IMR-90 (cell line): Measurements from ENCODE around the gene HTR1E. TPM values are rescaled to one million over a fixed set of nuclear protein-coding genes. Genes with fewer than 3 reads are reported as not detected.

ENCODE experiments used
- ATAC-seq: fragments of 200-7000 bp; cut with Tn5 transposase; 2 replicates; pipeline ENCODE4 v1.9.1; 2020; ENCODE audit warnings: low read depth, mild to moderate bottlenecking, moderate library complexity
- BruUV-seq: library from RNA; stranded (reverse); fragments of 400-500 nt; replicated peaks from 2 replicates; lab custom pipeline; 2021; lab: Mats Ljungman, UMichigan
- CTCF ChIA-PET: fragments of 300-600 bp; formaldehyde crosslinking; extraction: SDS; loops from one replicate; lab custom pipeline; 2021; ENCODE audit warnings: antibody characterized with exemption; lab: Yijun Ruan, JAX
- POLR2A ChIA-PET: fragments of 300-600 bp; sonication (Branson Sonifier 250); formaldehyde crosslinking; loops from one replicate; lab custom pipeline; 2022; ENCODE audit warnings: antibody characterized with exemption; ENCODE audit not compliant: unreplicated experiment; lab: Charles Lee
- DNase-seq: peaks from one replicate; pipeline ENCODE4 v3.0.0; 2013
- H2AFZ ChIP-seq: replicated peaks from 2 replicates; pipeline ENCODE3; 2013; ENCODE audit warnings: low read length, mild to moderate bottlenecking; ENCODE audit not compliant: poor library complexity
- H2AK5ac ChIP-seq: 2 replicates; pipeline ENCODE4 v1.6.1; 2013; ENCODE audit warnings: low read depth, low read length, inconsistent platforms
- H2AK9ac ChIP-seq: replicated peaks from 2 replicates; pipeline ENCODE3; 2013; ENCODE audit warnings: mild to moderate bottlenecking, low read depth, low read length, moderate library complexity; ENCODE audit not compliant: poor library complexity
- H2BK120ac ChIP-seq: 2 replicates; pipeline ENCODE4 v1.6.1; 2013; ENCODE audit warnings: low read depth, low read length, inconsistent platforms
- H2BK15ac ChIP-seq: 3 replicates; pipeline ENCODE4 v1.6.1; 2013; ENCODE audit warnings: low read depth, low read length, inconsistent platforms
- H2BK20ac ChIP-seq: 2 replicates; pipeline ENCODE4 v1.6.1; 2013; ENCODE audit warnings: low read depth, mild to moderate bottlenecking, inconsistent platforms, low read length, moderate library complexity
- H2BK5ac ChIP-seq: 2 replicates; pipeline ENCODE4 v1.6.1; 2013; ENCODE audit warnings: mild to moderate bottlenecking, low read depth, low read length, inconsistent platforms; ENCODE audit not compliant: poor library complexity, severe bottlenecking
- H3K14ac ChIP-seq: replicated peaks from 2 replicates; pipeline ENCODE4 v1.6.1; 2013; ENCODE audit warnings: low read depth, low read length, inconsistent platforms
- H3K18ac ChIP-seq: 2 replicates; pipeline ENCODE4 v1.6.1; 2013; ENCODE audit warnings: low read depth, low read length, control low read depth
- H3K23ac ChIP-seq: 2 replicates; pipeline ENCODE4 v1.6.1; 2013; ENCODE audit warnings: low read depth, low read length, inconsistent platforms
- H3K27ac ChIP-seq: 2 replicates; pipeline ENCODE4 v1.5.1; 2013; ENCODE audit warnings: mild to moderate bottlenecking, control low read depth, low read length; ENCODE audit not compliant: insufficient read depth
- H3K27me3 ChIP-seq: 2 replicates; pipeline ENCODE4 v1.6.1; 2013; ENCODE audit warnings: low read length; ENCODE audit not compliant: control insufficient read depth, insufficient read depth
- H3K36me3 ChIP-seq: 2 replicates; pipeline ENCODE4 v1.6.1; 2013; ENCODE audit warnings: low read length, mixed read lengths; ENCODE audit not compliant: control insufficient read depth, insufficient read depth
- H3K4ac ChIP-seq: 2 replicates; pipeline ENCODE4 v1.6.1; 2013; ENCODE audit warnings: low read depth, low read length, inconsistent platforms
- H3K4me1 ChIP-seq: 2 replicates; pipeline ENCODE4 v1.6.1; 2013; ENCODE audit warnings: low read length, mixed read lengths; ENCODE audit not compliant: control insufficient read depth, insufficient read depth
- H3K4me2 ChIP-seq: 2 replicates; pipeline ENCODE4 v1.6.1; 2013; ENCODE audit warnings: low read depth, mild to moderate bottlenecking, control low read depth, low read length, moderate library complexity
- H3K4me3 ChIP-seq: 2 replicates; pipeline ENCODE4 v1.5.1; 2013; ENCODE audit warnings: low read depth, mild to moderate bottlenecking, control low read depth, low read length, moderate library complexity; ENCODE audit not compliant: insufficient read depth
- H3K56ac ChIP-seq: 2 replicates; pipeline ENCODE4 v1.6.1; 2013; ENCODE audit warnings: low read length, inconsistent platforms; ENCODE audit not compliant: insufficient read depth; ENCODE audit errors: extremely low read depth
- H3K79me1 ChIP-seq, 2 experiments: 2 replicates each; pipeline ENCODE4 v1.6.1; 2013; ENCODE audit warnings: low read length in 2 of 2, inconsistent platforms in 1 of 2, low read depth in 1 of 2
- H3K9ac ChIP-seq: 2 replicates; pipeline ENCODE4 v1.6.1; 2013; ENCODE audit warnings: low read depth, low read length, control low read depth
- H3K9me1 ChIP-seq: 2 replicates; pipeline ENCODE4 v1.6.1; 2013; ENCODE audit warnings: low read length, inconsistent platforms; ENCODE audit not compliant: insufficient read depth
- H3K9me3 ChIP-seq: 2 replicates; pipeline ENCODE4 v1.6.1; 2013; ENCODE audit warnings: low read length; ENCODE audit not compliant: control insufficient read depth, insufficient read depth
- H4K20me1 ChIP-seq: 2 replicates; pipeline ENCODE4 v1.6.1; 2013; ENCODE audit warnings: low read length, inconsistent platforms; ENCODE audit not compliant: insufficient read depth
- H4K5ac ChIP-seq: 2 replicates; pipeline ENCODE4 v1.6.1; 2013; ENCODE audit warnings: mild to moderate bottlenecking, low read depth, low read length, control low read depth
- H4K8ac ChIP-seq, 2 experiments: 2 replicates each; pipeline ENCODE4 v1.6.1; 2013; ENCODE audit warnings: low read depth in 2 of 2, low read length in 2 of 2, control low read depth in 1 of 2, inconsistent platforms in 1 of 2
- H4K91ac ChIP-seq: 2 replicates; pipeline ENCODE4 v1.6.1; 2013; ENCODE audit warnings: low read depth, low read length, inconsistent platforms; ENCODE audit not compliant: insufficient read depth
- ELK1 ChIP-seq: fragments of 150-350 bp; IDR thresholded peaks from 2 replicates; pipeline ENCODE4 v1.6.1; 2016; ENCODE audit warnings: low read depth, mild to moderate bottlenecking, low read length, moderate library complexity, borderline replicate concordance
- WGBS, 2 experiments: methylation state at CpG; one replicate each; pipeline versions ENCODE4 v1.1.5 to v1.1.7; 2013; ENCODE audit warnings: missing lambda C conversion rate in 2 of 2; ENCODE audit not compliant: insufficient read length in 1 of 2; ENCODE audit errors: extremely low coverage in 2 of 2; 5-methylcytosine and 5-hydroxymethylcytosine counted together
- dilution Hi-C: fragments of 300-500 bp; cut with HindIII; formaldehyde crosslinking; loops from one replicate; pipeline ENCODE4 v1.14.3; 2018; ENCODE audit warnings: low sequenced_read_pairs; ENCODE audit not compliant: unreplicated experiment
- in situ Hi-C: fragments of 300-500 bp; cut with MboI; formaldehyde crosslinking; loops from 3 replicates; pipeline ENCODE4 v1.14.3; 2019; ENCODE audit warnings: low sequenced_read_pairs, inconsistent platforms, mixed read lengths
- intact Hi-C: fragments of 100-400 bp; cut with micrococcal nuclease; formaldehyde crosslinking; loops from 2 replicates; pipeline ENCODE4 v1.10.0; 2022
- polyA plus RNA-seq, 3 experiments: library from polyadenylated mRNA; depleted of rRNA; stranded (reverse); fragments of >200 nt; gene quantifications; 2 replicates each; pipeline ENCODE4 v1.2.3, GENCODE V29; 2012; ENCODE audit warnings: low replicate concordance in 1 of 3
- total RNA-seq: library from RNA; depleted of rRNA; stranded (reverse); fragments of >200 nt; gene quantifications from 2 replicates; pipeline ENCODE4 v1.2.3, GENCODE V29; 2012

HTR1E gene
- total and polyA plus RNA-seq, 2 of the 4 experiments (the other 2 are of a cell fraction) = not detected

DNA sequence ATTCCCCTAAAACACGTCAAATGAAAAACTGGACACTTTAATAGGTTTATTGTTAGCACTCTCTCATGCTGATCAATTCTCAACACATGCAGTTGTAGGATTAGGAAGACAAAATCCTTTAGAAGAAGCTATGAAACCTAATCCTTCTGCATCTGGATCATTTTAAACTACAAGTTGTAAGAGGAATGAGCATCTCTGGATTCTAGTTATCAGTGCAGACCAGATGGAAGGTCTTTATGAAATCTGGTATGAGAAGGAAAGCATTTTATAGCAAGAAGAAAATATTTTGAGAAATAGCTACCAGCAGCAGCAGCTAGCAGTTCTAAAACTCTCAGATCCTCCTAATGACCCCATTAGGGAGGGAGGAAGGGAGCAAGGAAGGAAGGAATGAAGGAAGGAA is 4.1 kb downstream of the HTR1E start:
- Histone ChIP-seq H2BK5ac (no peak overlapping the region), H3K56ac (no peak overlapping the region), H3K36me3 (no peaks in the 10 kb centered on the region), H3K9me1 (no peaks in the 10 kb centered on the region), H3K4me2 (no peak overlapping the region), H2BK20ac (no peak overlapping the region), H3K14ac (no peak overlapping the region), H3K9ac (no peak overlapping the region), H3K9me3 (no peaks in the 10 kb centered on the region), H3K4ac (no peak overlapping the region), H2AK5ac (no peak overlapping the region), H4K20me1 (no peaks in the 10 kb centered on the region), H4K5ac (no peak overlapping the region), H4K8ac (no peak overlapping the region), H2AFZ (no peak overlapping the region), H3K79me1 (no peaks in the 10 kb centered on the region), H3K18ac (no peak overlapping the region), H3K4me1 (no peaks in the 10 kb centered on the region), H2BK15ac (no peak overlapping the region), H3K4me3 (no peak overlapping the region), H2AK9ac (no peak overlapping the region), H3K27me3 (peaks cover 10% of the 10 kb centered on the region), H4K91ac (no peak overlapping the region), H3K23ac (no peak overlapping the region), H3K27ac (no peak overlapping the region), H2BK120ac (no peak overlapping the region)
- no CpG with 5 or more reads among the region's 1 CpG for WGBS, 2 experiments
- ChIA-PET POLR2A (no interaction called here), CTCF (no interaction called here)
- in situ Hi-C loops = no loop called here
- DNase-seq (no peak), ATAC-seq (no peak)
- TF ChIP-seq ELK1 = no peak
- BruUV-seq = no TSS peak
- intact Hi-C loops = no loop called here
- dilution Hi-C loops = no loop called here
